Esophagus muscularis mucosa (tissue), 4 donors: ENCODE data around the gene CLEC14A. TPM values are rescaled to one million over a fixed set of nuclear protein-coding genes. Genes with fewer than 3 reads are reported as not detected.

ENCODE experiments used
- DNase-seq: peaks from one replicate; pipeline ENCODE4 v3.0.0-alpha.2; 2017; ENCODE audit errors: extremely low spot score
- H3K27ac ChIP-seq, 4 donors: fragments of 200-600 bp; sonication (generic); replicated peaks in 1 of 4; 1 replicate in 3 of 4; 2 replicates in 1 of 4; pipeline ENCODE4 v1.5.1; 2016 to 2019; ENCODE audit warnings: mild to moderate bottlenecking in 1 of 4
- H3K27me3 ChIP-seq, 4 donors: fragments of 200-600 bp; sonication (generic); one replicate each; pipeline versions ENCODE4 v1.5.1 to v1.6.0; 2016 to 2019
- H3K36me3 ChIP-seq, 4 donors: fragments of 200-600 bp; sonication (generic); one replicate each; pipeline ENCODE4 v1.5.1; 2016 to 2019
- H3K4me1 ChIP-seq, 4 donors: fragments of 200-600 bp; sonication (generic); one replicate each; pipeline ENCODE4 v1.5.1; 2016 to 2019
- H3K4me3 ChIP-seq, 4 donors: fragments of 200-600 bp; sonication (generic); 1 replicate in 2 of 4; 2 replicates in 2 of 4; pipeline ENCODE4 v1.5.1; 2016 to 2019; ENCODE audit warnings: mild to moderate bottlenecking in 4 of 4, moderate library complexity in 1 of 4
- H3K9me3 ChIP-seq, 4 donors: fragments of 200-600 bp; sonication (generic); 1 replicate in 3 of 4; 2 replicates in 1 of 4; pipeline ENCODE4 v1.5.1; 2016 to 2019
- EP300 ChIP-seq: sonication (generic); formaldehyde crosslinking; IDR thresholded peaks from one replicate; pipeline ENCODE4 v1.6.1; 2017; ENCODE audit warnings: antibody characterized with exemption
- POLR2A ChIP-seq: fragments of 450-650 bp; IDR thresholded peaks from one replicate; pipeline ENCODE4 v1.6.1; 2017; ENCODE audit warnings: antibody characterized with exemption, moderate library complexity, mild to moderate bottlenecking, low read depth
- POLR2AphosphoS5 ChIP-seq, 2 donors: sonication (generic); formaldehyde crosslinking; IDR thresholded peaks; one replicate each; pipeline ENCODE4 v1.6.1; 2017; ENCODE audit warnings: antibody characterized with exemption in 2 of 2
- WGBS: methylation state at CpG from one replicate; pipeline ENCODE4 v1.1.5; 2018; 5-methylcytosine and 5-hydroxymethylcytosine counted together
- intact Hi-C: fragments of 100-400 bp; cut with DNase I; formaldehyde crosslinking; loops from one replicate; pipeline ENCODE4 v1.15.1; 2023
- total RNA-seq, 4 donors: library from RNA; depleted of rRNA; stranded (reverse); fragments of >200 nt; gene quantifications; one replicate each; pipeline versions ENCODE4 v1.1.0 to v1.2.1, GENCODE V29; 2016
- TF ChIP-seq, protein P1 (sequence below), 3 experiments: fragments of 200-600 bp in 2 of 3; fragments of 450-650 bp in 1 of 3; sonication (generic) in 2 of 3; IDR thresholded peaks; one replicate each; pipeline ENCODE4 v1.5.1; 2017 to 2019; ENCODE audit warnings: antibody characterized with exemption in 3 of 3, mild to moderate bottlenecking in 2 of 3, moderate library complexity in 1 of 3

The CLEC14A gene
- total RNA-seq, 4 donors from 2014 or later = 23.7 to 50.2 (median 38.0) TPM

DNA sequence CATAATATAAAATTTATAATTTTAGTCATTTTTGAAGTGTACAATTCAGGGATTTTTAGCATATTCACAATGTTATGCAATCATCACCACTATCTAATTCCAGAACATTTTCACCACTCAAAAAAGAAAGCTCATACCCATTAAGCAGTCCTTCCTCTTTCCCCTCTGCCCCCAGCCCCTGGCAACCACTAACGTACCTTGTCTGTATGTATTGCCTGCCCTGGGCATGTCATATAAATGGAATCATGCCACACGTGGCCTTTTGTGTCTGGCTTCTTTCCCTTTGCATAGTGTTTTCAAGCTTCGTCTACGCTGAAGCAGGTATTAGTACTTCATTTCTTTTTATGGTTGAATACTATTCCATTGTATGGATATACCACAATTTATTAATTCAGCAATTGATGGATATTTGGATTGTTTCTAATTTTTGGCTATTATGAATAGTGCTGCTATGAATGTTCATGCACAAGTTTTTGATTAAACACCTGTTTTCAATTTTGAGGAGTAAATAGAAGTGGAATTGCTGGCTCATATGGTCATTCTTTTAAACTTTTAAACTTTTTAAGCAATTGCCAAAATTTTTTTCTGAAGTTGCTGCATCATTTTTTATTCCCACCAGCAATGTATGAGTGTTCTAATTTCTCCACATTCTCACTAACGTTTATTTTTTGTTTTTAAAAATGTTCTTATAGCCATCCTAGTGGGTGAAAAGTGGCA is 49.8 kb downstream of the CLEC14A start:
- peaks cover 0 to 50% (median 8%) of the 10 kb centered on the region in 4 donors for H3K27me3 ChIP-seq
- TF ChIP-seq POLR2AphosphoS5 (IDR thresholded peaks at IDR 0.05) = no peak
- TF ChIP-seq, protein P1, sequence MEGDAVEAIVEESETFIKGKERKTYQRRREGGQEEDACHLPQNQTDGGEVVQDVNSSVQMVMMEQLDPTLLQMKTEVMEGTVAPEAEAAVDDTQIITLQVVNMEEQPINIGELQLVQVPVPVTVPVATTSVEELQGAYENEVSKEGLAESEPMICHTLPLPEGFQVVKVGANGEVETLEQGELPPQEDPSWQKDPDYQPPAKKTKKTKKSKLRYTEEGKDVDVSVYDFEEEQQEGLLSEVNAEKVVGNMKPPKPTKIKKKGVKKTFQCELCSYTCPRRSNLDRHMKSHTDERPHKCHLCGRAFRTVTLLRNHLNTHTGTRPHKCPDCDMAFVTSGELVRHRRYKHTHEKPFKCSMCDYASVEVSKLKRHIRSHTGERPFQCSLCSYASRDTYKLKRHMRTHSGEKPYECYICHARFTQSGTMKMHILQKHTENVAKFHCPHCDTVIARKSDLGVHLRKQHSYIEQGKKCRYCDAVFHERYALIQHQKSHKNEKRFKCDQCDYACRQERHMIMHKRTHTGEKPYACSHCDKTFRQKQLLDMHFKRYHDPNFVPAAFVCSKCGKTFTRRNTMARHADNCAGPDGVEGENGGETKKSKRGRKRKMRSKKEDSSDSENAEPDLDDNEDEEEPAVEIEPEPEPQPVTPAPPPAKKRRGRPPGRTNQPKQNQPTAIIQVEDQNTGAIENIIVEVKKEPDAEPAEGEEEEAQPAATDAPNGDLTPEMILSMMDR (IDR thresholded peaks at IDR 0.05) = no peak
- TF ChIP-seq POLR2A = no peak
- no peak for TF ChIP-seq EP300
- 86% methylated on average over 5 of the region's 5 CpGs for WGBS
- no peak overlapping the region for H3K27ac ChIP-seq
- H3K4me3 ChIP-seq = no peak overlapping the region
- H3K9me3 ChIP-seq = peaks cover 0 to 11% (median 10%) of the 10 kb centered on the region in 4 donors
- no peaks in the 10 kb centered on the region for H3K36me3 ChIP-seq
- peaks cover 0 to 37% (median 28%) of the 10 kb centered on the region in 4 donors for H3K4me1 ChIP-seq
- intact Hi-C loops = no loop called here
- DNase-seq = no peak

- TF ChIP-seq POLR2A (no peak), EP300 (no peak), POLR2AphosphoS5 (IDR thresholded peaks at IDR 0.05) (no peak)
- TF ChIP-seq, protein P1 (IDR thresholded peaks at IDR 0.05) = no peak
- intact Hi-C loops = no loop called here
- peaks cover 0 to 42% (median 6%) of the 10 kb centered on the region in 4 donors for H3K27me3 ChIP-seq
- DNase-seq = no peak
- H3K27ac ChIP-seq = no peak overlapping the region
- H3K4me3 ChIP-seq = no peak overlapping the region
- no peaks in the 10 kb centered on the region for H3K36me3 ChIP-seq
- WGBS = 74% methylated on average over 5 of the region's 5 CpGs
- peaks cover 0 to 11% (median 10%) of the 10 kb centered on the region in 4 donors for H3K9me3 ChIP-seq
- H3K4me1 ChIP-seq = peaks cover 0 to 28% (median 20%) of the 10 kb centered on the region in 4 donors
Measured at GRCh38 chr14:38205119-38205813, 50.6 kb downstream of the CLEC14A start.

DNA sequence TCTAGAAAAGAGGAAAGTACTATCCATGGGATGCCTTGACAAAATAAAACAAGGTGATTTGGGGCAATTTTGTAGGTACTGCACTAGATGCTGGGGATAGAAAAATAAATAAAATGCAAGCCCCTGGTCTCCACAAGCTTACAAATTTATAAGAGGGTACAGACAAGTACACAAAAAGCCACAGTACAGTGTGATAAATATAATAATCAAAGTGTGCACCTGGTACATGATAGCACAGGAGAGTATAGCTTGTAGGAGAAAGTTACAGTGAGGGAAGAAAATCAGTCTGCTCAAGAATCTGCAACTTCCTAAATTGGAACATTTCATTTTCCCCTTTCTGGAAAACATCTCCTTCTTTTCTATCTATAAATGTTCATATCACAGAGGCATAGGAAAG is 51.2 kb downstream of the CLEC14A start:
- H3K4me1 ChIP-seq = peaks cover 0 to 23% (median 15%) of the 10 kb centered on the region in 4 donors
- H3K9me3 ChIP-seq = peaks cover 0 to 11% (median 10%) of the 10 kb centered on the region in 4 donors
- no peak overlapping the region for H3K27ac ChIP-seq
- intact Hi-C loops = no loop called here
- DNase-seq = no peak
- H3K27me3 ChIP-seq = peaks cover 0 to 37% (median 6%) of the 10 kb centered on the region in 4 donors
- TF ChIP-seq POLR2A (no peak), EP300 (no peak), POLR2AphosphoS5 (IDR thresholded peaks at IDR 0.05) (no peak)
- TF ChIP-seq, protein P1 (IDR thresholded peaks at IDR 0.05) = no peak
- no peak overlapping the region for H3K4me3 ChIP-seq
- no peaks in the 10 kb centered on the region for H3K36me3 ChIP-seq

Other genes starting within 250 kb of the CLEC14A start
- gene SSTR1, start 48.2 kb downstream of the CLEC14A start, total RNA-seq = under 1 TPM; 0.33 to 0.97 (median 0.58) TPM